A549 (cell line): ENCODE data around the gene JHY. TPM values are rescaled to one million over a fixed set of nuclear protein-coding genes. Genes with fewer than 3 reads are reported as not detected.

ENCODE experiments used
- ATAC-seq, 2 experiments: fragments of 200-7000 bp in 1 of 2; fragments of >200 bp in 1 of 2; cut with Nextera tagmentation in 1 of 2; cut with Tn5 transposase in 1 of 2; 3 replicates each; pipeline versions ENCODE4 v1.8.0 to v1.9.1; 2018 to 2020; ENCODE audit warnings: mild to moderate bottlenecking in 1 of 2, moderate library complexity in 1 of 2
- CTCF ChIA-PET: fragments of 300-600 bp; sonication (Branson Sonifier 250); formaldehyde crosslinking; extraction: SDS; loops from one replicate; lab custom pipeline; 2021; ENCODE audit warnings: antibody characterized with exemption, inconsistent platforms; lab: Yijun Ruan, JAX
- POLR2A ChIA-PET: fragments of 350-600 bp; formaldehyde crosslinking; extraction: SDS; loops from one replicate; lab custom pipeline; 2021; ENCODE audit warnings: antibody characterized with exemption, inconsistent platforms; lab: Yijun Ruan, JAX
- DNase-seq, 2 experiments: peaks; one replicate each; pipeline versions ENCODE4 v3.0.0 to v3.0.0-alpha.2; 2011 to 2016; ENCODE audit warnings: low read depth in 1 of 2, low spot score in 1 of 2
- FAIRE-seq: peaks from 2 replicates; lab custom pipeline; 2011; peaks lifted over from hg19 to GRCh38; lab: Jason Lieb, UNC
- H3K27ac ChIP-seq, 2 experiments: fragments of >200 bp; sonication (Bioruptor Twin); formaldehyde crosslinking; 3 replicates each; pipeline ENCODE4 v1.5.1; 2016 to 2017
- H3K4me1 ChIP-seq: fragments of >200 bp; sonication (Bioruptor Twin); formaldehyde crosslinking; 3 replicates; pipeline ENCODE4 v1.6.1; 2016
- H3K4me2 ChIP-seq: fragments of >200 bp; sonication (Bioruptor Twin); formaldehyde crosslinking; 3 replicates; pipeline ENCODE4 v1.6.1; 2016
- H3K4me3 ChIP-seq: fragments of >200 bp; sonication (Bioruptor Twin); formaldehyde crosslinking; 3 replicates; pipeline ENCODE4 v1.5.1; 2016
- H3K9me3 ChIP-seq: fragments of >200 bp; sonication (Bioruptor Twin); formaldehyde crosslinking; 3 replicates; pipeline ENCODE4 v1.6.1; 2016
- BCL3 ChIP-seq: fragments of >200 bp; sonication (Bioruptor Twin); formaldehyde crosslinking; IDR thresholded peaks from 3 replicates; pipeline ENCODE4 v1.6.1; 2016
- CEBPB ChIP-seq, 2 experiments: fragments of >200 bp in 1 of 2; sonication (Bioruptor Twin) in 1 of 2; formaldehyde crosslinking in 1 of 2; IDR thresholded peaks; 2 replicates each; pipeline ENCODE4 v1.6.1; 2012 to 2016
- CHD4 ChIP-seq: fragments of 200-600 bp; sonication (generic); IDR thresholded peaks from 2 replicates; pipeline ENCODE4 v1.6.1; 2016; ENCODE audit warnings: antibody characterized with exemption, mild to moderate bottlenecking, borderline replicate concordance
- EHF ChIP-seq: fragments of 250-450 bp; sonication (Bioruptor Pico); IDR thresholded peaks from 2 replicates; pipeline ENCODE4 v1.5.0; 2020; ENCODE audit warnings: mild to moderate bottlenecking
- EP300 ChIP-seq, 2 experiments: fragments of >200 bp; sonication (Bioruptor Twin); formaldehyde crosslinking; IDR thresholded peaks; 2 replicates in 1 of 2; 3 replicates in 1 of 2; pipeline ENCODE4 v1.6.1; 2016 to 2017
- ESRRA ChIP-seq: fragments of 150-350 bp; IDR thresholded peaks from 2 replicates; pipeline ENCODE4 v1.6.1; 2014; ENCODE audit warnings: mild to moderate bottlenecking, low read length, borderline replicate concordance
- FOSL2 ChIP-seq, 2 experiments: fragments of 450-650 bp in 1 of 2; fragments of >200 bp in 1 of 2; sonication (Bioruptor Twin) in 1 of 2; formaldehyde crosslinking; IDR thresholded peaks; 2 replicates each; pipeline versions ENCODE4 v1.5.0 to v1.6.1; 2016 to 2020; ENCODE audit warnings: mild to moderate bottlenecking in 1 of 2, moderate library complexity in 1 of 2
- GATA3 ChIP-seq: IDR thresholded peaks from 2 replicates; pipeline ENCODE4 v1.6.1; 2012; ENCODE audit warnings: borderline replicate concordance
- HOXA7 ChIP-seq: fragments of 250-450 bp; sonication (Bioruptor Pico); IDR thresholded peaks from 2 replicates; pipeline ENCODE4 v1.5.0; 2020; ENCODE audit warnings: mild to moderate bottlenecking, moderate library complexity
- KDM5A ChIP-seq: fragments of 200-600 bp; sonication (generic); IDR thresholded peaks from 2 replicates; pipeline ENCODE4 v1.6.1; 2016; ENCODE audit warnings: antibody characterized with exemption, mild to moderate bottlenecking
- MAFK ChIP-seq: fragments of 450-650 bp; IDR thresholded peaks from 2 replicates; pipeline ENCODE4 v1.6.1; 2014; ENCODE audit not compliant: partially characterized antibody
- NFE2L2 ChIP-seq: fragments of 150-350 bp; conservative IDR thresholded peaks from 2 replicates; pipeline ENCODE4 v1.6.1; 2014; ENCODE audit warnings: low read length
- NR3C1 ChIP-seq: fragments of >200 bp; sonication (Bioruptor Twin); formaldehyde crosslinking; IDR thresholded peaks from 3 replicates; pipeline ENCODE4 v1.6.1; 2017
- PBX3 ChIP-seq: IDR thresholded peaks from 2 replicates; pipeline ENCODE4 v1.6.1; 2012
- PHF8 ChIP-seq: fragments of 200-600 bp; sonication (generic); IDR thresholded peaks from 2 replicates; pipeline ENCODE4 v1.6.1; 2016; ENCODE audit warnings: low read depth, mild to moderate bottlenecking, antibody characterized with exemption, moderate library complexity, borderline replicate concordance
- RNF2 ChIP-seq: fragments of 200-600 bp; sonication (generic); IDR thresholded peaks from 2 replicates; pipeline ENCODE4 v1.6.1; 2016; ENCODE audit warnings: low read depth, mild to moderate bottlenecking, antibody characterized with exemption, moderate library complexity, borderline replicate concordance
- SMC3 ChIP-seq: fragments of >200 bp; sonication (Bioruptor Twin); formaldehyde crosslinking; IDR thresholded peaks from 3 replicates; pipeline ENCODE4 v1.6.1; 2018; ENCODE audit warnings: inconsistent platforms
- ZNF302 ChIP-seq: fragments of 250-450 bp; sonication (Bioruptor Pico); IDR thresholded peaks from 2 replicates; pipeline ENCODE4 v1.9.0; 2021; ENCODE audit warnings: inconsistent platforms, mild to moderate bottlenecking, moderate library complexity
- ZSCAN20 ChIP-seq: fragments of 250-450 bp; sonication (Bioruptor Pico); IDR thresholded peaks from 2 replicates; pipeline ENCODE4 v1.8.0; 2022; ENCODE audit warnings: mild to moderate bottlenecking, moderate library complexity
- WGBS: methylation state at CpG from one replicate; pipeline ENCODE4 v1.1.6; 2017; ENCODE audit errors: missing lambda C conversion rate; 5-methylcytosine and 5-hydroxymethylcytosine counted together
- polyA plus RNA-seq, 4 experiments: library from polyadenylated mRNA; depleted of rRNA in 3 of 4; stranded (reverse); fragments of >200 nt; fragmentation: RNase III in 1 of 4; extraction: RNeasy Plus Mini Kit Qiagen cat#74134 plus additional on column Dnase treatment in 1 of 4; gene quantifications; 2 replicates in 3 of 4; 3 replicates in 1 of 4; pipeline ENCODE4 v1.2.3, GENCODE V29; 2011 to 2017
- TF ChIP-seq, protein P1 (sequence below): fragments of >200 bp; sonication (Bioruptor Twin); formaldehyde crosslinking; IDR thresholded peaks from 3 replicates; pipeline ENCODE4 v1.5.1; 2016
- TF ChIP-seq, protein P2 (sequence below): fragments of 150-350 bp; IDR thresholded peaks from 2 replicates; pipeline ENCODE4 v1.6.1; 2014; ENCODE audit warnings: low read depth, mild to moderate bottlenecking, low read length

JHY gene
- polyA plus RNA-seq, 2 of the 4 experiments (the other 2 are of a cell fraction): 3.4 to 6.9 TPM

GRCh38 chr11:122977470-122978298 lies 95.1 kb downstream of the JHY start:
- H3K27ac ChIP-seq: no peak overlapping the region
- DNase-seq: no peak
- no peak for FAIRE-seq
- H3K4me2 ChIP-seq: no peak overlapping the region
- WGBS: 60% methylated on average over 24 of the region's 50 CpGs
- H3K9me3 ChIP-seq: no peaks in the 10 kb centered on the region
- H3K4me3 ChIP-seq: no peak overlapping the region
- ChIA-PET CTCF (no interaction called here), POLR2A (no interaction called here)
- ATAC-seq: no peak
- H3K4me1 ChIP-seq: no peaks in the 10 kb centered on the region
- TF ChIP-seq ESRRA (no peak), RNF2 (no peak), NFE2L2 (no peak), EHF (no peak), CEBPB (IDR thresholded peaks at IDR 0.05) (no peak), MAFK (no peak), HOXA7 (CRISPR knock-in tag) (no peak), CHD4 (no peak), EP300 (IDR thresholded peaks at IDR 0.05) (no peak), FOSL2 (IDR thresholded peaks at IDR 0.05) (no peak), FOSL2 (CRISPR knock-in tag; IDR thresholded peaks at IDR 0.05) (no peak), ZNF302 (CRISPR knock-in tag) (no peak), PHF8 (no peak)
- TF ChIP-seq, protein P1, sequence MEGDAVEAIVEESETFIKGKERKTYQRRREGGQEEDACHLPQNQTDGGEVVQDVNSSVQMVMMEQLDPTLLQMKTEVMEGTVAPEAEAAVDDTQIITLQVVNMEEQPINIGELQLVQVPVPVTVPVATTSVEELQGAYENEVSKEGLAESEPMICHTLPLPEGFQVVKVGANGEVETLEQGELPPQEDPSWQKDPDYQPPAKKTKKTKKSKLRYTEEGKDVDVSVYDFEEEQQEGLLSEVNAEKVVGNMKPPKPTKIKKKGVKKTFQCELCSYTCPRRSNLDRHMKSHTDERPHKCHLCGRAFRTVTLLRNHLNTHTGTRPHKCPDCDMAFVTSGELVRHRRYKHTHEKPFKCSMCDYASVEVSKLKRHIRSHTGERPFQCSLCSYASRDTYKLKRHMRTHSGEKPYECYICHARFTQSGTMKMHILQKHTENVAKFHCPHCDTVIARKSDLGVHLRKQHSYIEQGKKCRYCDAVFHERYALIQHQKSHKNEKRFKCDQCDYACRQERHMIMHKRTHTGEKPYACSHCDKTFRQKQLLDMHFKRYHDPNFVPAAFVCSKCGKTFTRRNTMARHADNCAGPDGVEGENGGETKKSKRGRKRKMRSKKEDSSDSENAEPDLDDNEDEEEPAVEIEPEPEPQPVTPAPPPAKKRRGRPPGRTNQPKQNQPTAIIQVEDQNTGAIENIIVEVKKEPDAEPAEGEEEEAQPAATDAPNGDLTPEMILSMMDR: no peak
- TF ChIP-seq, all 56 proteins: peak for 0

DNA sequence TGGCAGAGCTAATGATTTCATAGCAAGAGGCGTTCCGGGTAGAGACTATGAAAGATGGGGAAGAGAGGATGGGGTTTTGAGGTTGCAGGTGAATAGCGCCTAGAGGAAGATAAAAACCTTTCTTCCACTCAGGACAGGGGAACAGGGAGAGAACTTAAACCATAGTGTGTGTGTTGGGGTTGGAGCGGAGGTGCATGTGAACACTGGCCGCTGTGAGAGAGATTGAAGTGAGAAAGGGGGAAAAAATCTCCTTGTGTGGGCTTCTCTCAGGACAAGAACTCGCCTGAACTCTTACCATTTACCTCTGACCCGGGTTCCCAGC lies 95.7 kb downstream of the JHY start:
- no peaks in the 10 kb centered on the region for H3K9me3 ChIP-seq
- TF ChIP-seq, protein P2, sequence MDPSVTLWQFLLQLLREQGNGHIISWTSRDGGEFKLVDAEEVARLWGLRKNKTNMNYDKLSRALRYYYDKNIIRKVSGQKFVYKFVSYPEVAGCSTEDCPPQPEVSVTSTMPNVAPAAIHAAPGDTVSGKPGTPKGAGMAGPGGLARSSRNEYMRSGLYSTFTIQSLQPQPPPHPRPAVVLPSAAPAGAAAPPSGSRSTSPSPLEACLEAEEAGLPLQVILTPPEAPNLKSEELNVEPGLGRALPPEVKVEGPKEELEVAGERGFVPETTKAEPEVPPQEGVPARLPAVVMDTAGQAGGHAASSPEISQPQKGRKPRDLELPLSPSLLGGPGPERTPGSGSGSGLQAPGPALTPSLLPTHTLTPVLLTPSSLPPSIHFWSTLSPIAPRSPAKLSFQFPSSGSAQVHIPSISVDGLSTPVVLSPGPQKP: no peak
- TF ChIP-seq KDM5A (no peak), GATA3 (no peak), PHF8 (no peak), NR3C1 (no peak), ZSCAN20 (no peak), PBX3 (no peak), ESRRA (no peak), BCL3 (no peak), SMC3 (no peak), MAFK (no peak)
- no peak for ATAC-seq
- ChIA-PET CTCF (no interaction called here), POLR2A (no interaction called here)
- DNase-seq: no peak
- FAIRE-seq: no peak
- H3K4me1 ChIP-seq: no peaks in the 10 kb centered on the region
- H3K4me3 ChIP-seq: no peak overlapping the region
- WGBS: 30% methylated on average over 7 of the region's 7 CpGs
- H3K27ac ChIP-seq: no peak overlapping the region
- H3K4me2 ChIP-seq: no peak overlapping the region
